Uterus (tissue), 4 donors: ENCODE results near the gene TCF12. TPM values are rescaled to one million over a fixed set of nuclear protein-coding genes. Genes with fewer than 3 reads are reported as not detected.

Source experiments
- DNase-seq, 2 donors: peaks; one replicate each; pipeline ENCODE4 v3.0.0-alpha.2; 2019 to 2020
- H3K27ac ChIP-seq, 2 donors: fragments of 200-600 bp; sonication (generic); 1 replicate in 1 of 2; 2 replicates in 1 of 2; pipeline ENCODE4 v1.5.1; 2016 to 2018
- H3K27me3 ChIP-seq, 2 donors: fragments of 200-600 bp; sonication (generic); one replicate each; pipeline ENCODE4 v1.5.1; 2018 to 2019; ENCODE audit warnings: control low read depth in 1 of 2
- H3K36me3 ChIP-seq, 2 donors: fragments of 200-600 bp; sonication (generic); one replicate each; pipeline ENCODE4 v1.5.1; 2019; ENCODE audit warnings: control low read depth in 1 of 2
- H3K4me1 ChIP-seq, 2 donors: fragments of 200-600 bp; sonication (generic); one replicate each; pipeline ENCODE4 v1.5.1; 2018 to 2019; ENCODE audit warnings: control low read depth in 1 of 2
- H3K4me3 ChIP-seq, 2 donors: fragments of 200-600 bp; sonication (generic); 1 replicate in 1 of 2; 2 replicates in 1 of 2; pipeline ENCODE4 v1.5.1; 2018 to 2019; ENCODE audit warnings: mild to moderate bottlenecking in 1 of 2
- H3K9me3 ChIP-seq, 2 donors: fragments of 200-600 bp; sonication (generic); one replicate each; pipeline ENCODE4 v1.5.1; 2019; ENCODE audit warnings: control low read depth in 1 of 2
- CTCF ChIP-seq, 4 experiments: fragments of 200-600 bp in 2 of 4; fragments of 450-650 bp in 2 of 4; sonication (generic) in 2 of 4; IDR thresholded peaks; one replicate each; pipeline ENCODE4 v1.5.1; 2016 to 2019; ENCODE audit warnings: antibody characterized with exemption in 4 of 4, mild to moderate bottlenecking in 2 of 4, moderate library complexity in 1 of 4
- POLR2A ChIP-seq, 2 donors: fragments of 450-650 bp; IDR thresholded peaks; one replicate each; pipeline ENCODE4 v1.6.1; 2016; ENCODE audit warnings: antibody characterized with exemption in 2 of 2, mild to moderate bottlenecking in 1 of 2, moderate library complexity in 1 of 2
- intact Hi-C: fragments of 100-400 bp; cut with DNase I; formaldehyde crosslinking; loops from one replicate; pipeline ENCODE4 v1.15.1; 2023; ENCODE audit warnings: low total_unique reads
- total RNA-seq, 4 donors: library from RNA; depleted of rRNA in 3 of 4; stranded (reverse); fragments of >200 nt in 3 of 4; gene quantifications; one replicate each; pipeline versions ENCODE4 v1.1.0 to v1.2.4, GENCODE V29; 2014 to 2023
- donor health status: DM: yes; HTN: yes; CAD: no.

The TCF12 gene
- total RNA-seq, 4 donors from 2014 or later: 109 to 361 (median 196) TPM

DNA sequence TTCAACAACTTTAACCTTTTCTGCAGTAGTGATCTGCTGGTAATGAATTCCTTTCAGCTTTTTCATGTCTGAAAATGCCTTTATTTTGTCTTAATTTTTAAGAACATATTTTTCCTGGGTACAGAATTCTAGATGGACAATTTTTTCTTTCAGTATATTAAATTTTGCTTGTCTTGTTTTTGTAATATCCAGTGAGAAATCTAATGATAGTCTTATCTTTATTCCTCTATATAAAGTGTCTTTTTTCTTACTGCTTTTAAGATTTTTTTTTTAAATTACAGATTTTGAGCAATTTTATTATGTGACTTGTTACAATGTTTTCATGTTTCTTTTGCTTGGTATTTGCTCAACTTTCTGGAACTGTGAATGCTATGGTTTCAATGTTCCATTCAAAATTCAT, 38.1 kb downstream of the TCF12 start:
- no peaks in the 10 kb centered on the region for H3K36me3 ChIP-seq
- no peak overlapping the region for H3K4me3 ChIP-seq
- H3K27me3 ChIP-seq: no peaks in the 10 kb centered on the region
- peaks cover 0 to 9% of the 10 kb centered on the region in 2 donors for H3K9me3 ChIP-seq
- TF ChIP-seq CTCF (IDR thresholded peaks at IDR 0.05): no peak
- TF ChIP-seq POLR2A (IDR thresholded peaks at IDR 0.05): no peak
- H3K4me1 ChIP-seq: no peaks in the 10 kb centered on the region
- DNase-seq: no peak
- intact Hi-C loops: no loop called here
- no peak overlapping the region for H3K27ac ChIP-seq

- Histone ChIP-seq H3K4me1 (no peaks in the 10 kb centered on the region), H3K27me3 (no peaks in the 10 kb centered on the region), H3K9me3 (peaks cover 0 to 9% of the 10 kb centered on the region in 2 donors), H3K4me3 (no peak overlapping the region), H3K27ac (no peak overlapping the region), H3K36me3 (no peaks in the 10 kb centered on the region)
- DNase-seq: no peak
- TF ChIP-seq CTCF (IDR thresholded peaks at IDR 0.05) (no peak), POLR2A (IDR thresholded peaks at IDR 0.05) (no peak)
- intact Hi-C loops: no loop called here
These were observed 39.5 kb downstream of the TCF12 start for GRCh38 chr15:56957812-56958406.

DNA sequence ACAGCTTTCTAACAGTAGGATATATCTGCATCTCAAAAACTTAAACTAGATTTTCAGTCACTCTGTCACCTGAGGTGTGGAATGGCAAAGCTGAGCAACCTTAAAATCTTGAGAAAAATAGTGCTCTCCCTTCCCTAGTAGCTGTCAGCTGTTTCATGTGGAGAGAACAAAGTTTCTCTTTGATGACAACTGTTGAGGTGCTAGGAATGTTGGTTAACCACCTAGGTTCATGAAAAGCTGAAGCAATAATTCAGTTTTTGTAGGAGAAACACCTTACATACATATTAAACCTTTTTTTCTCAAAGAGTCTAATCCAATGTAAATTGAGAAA, 40.8 kb downstream of the TCF12 start:
- Histone ChIP-seq H3K4me1 (no peaks in the 10 kb centered on the region), H3K36me3 (no peaks in the 10 kb centered on the region), H3K4me3 (no peak overlapping the region), H3K27ac (no peak overlapping the region), H3K9me3 (peaks cover 0 to 9% of the 10 kb centered on the region in 2 donors), H3K27me3 (no peaks in the 10 kb centered on the region)
- no peak for DNase-seq
- TF ChIP-seq CTCF (IDR thresholded peaks at IDR 0.05): no peak
- TF ChIP-seq POLR2A (IDR thresholded peaks at IDR 0.05): no peak
- intact Hi-C loops: no loop called here

- H3K27me3 ChIP-seq: no peaks in the 10 kb centered on the region
- H3K4me1 ChIP-seq: no peaks in the 10 kb centered on the region
- TF ChIP-seq CTCF (IDR thresholded peaks at IDR 0.05) (no peak), POLR2A (IDR thresholded peaks at IDR 0.05) (no peak)
- no peak overlapping the region for H3K4me3 ChIP-seq
- no peaks in the 10 kb centered on the region for H3K36me3 ChIP-seq
- no peak overlapping the region for H3K27ac ChIP-seq
- H3K9me3 ChIP-seq: peaks cover 0 to 9% of the 10 kb centered on the region in 2 donors
- intact Hi-C loops: no loop called here
- DNase-seq: no peak
These were observed 41.7 kb downstream of the TCF12 start for GRCh38 chr15:56960116-56960515.

- H3K4me1 ChIP-seq: peaks cover 0 to 4% of the 10 kb centered on the region in 2 donors
- no peak overlapping the region for H3K4me3 ChIP-seq
- no peak overlapping the region for H3K27ac ChIP-seq
- TF ChIP-seq POLR2A (IDR thresholded peaks at IDR 0.05) (no peak), CTCF (IDR thresholded peaks at IDR 0.05) (no peak)
- no peaks in the 10 kb centered on the region for H3K27me3 ChIP-seq
- no peaks in the 10 kb centered on the region for H3K36me3 ChIP-seq
- DNase-seq: no peak
- intact Hi-C loops: no loop called here
- no peaks in the 10 kb centered on the region for H3K9me3 ChIP-seq
These were observed 44.7 kb downstream of the TCF12 start for GRCh38 chr15:56963126-56963525.
